Endothelial cell of umbilical vein (primary cell): Measurements from ENCODE around the gene ZNF526.

Source experiments
- CTCF ChIP-seq, 2 donors: IDR thresholded peaks; 1 replicate in 1 of 2; 2 replicates in 1 of 2; pipeline ENCODE4 v1.5.1; 2011; ENCODE audit warnings: low read length in 2 of 2, mild to moderate bottlenecking in 2 of 2, moderate library complexity in 2 of 2, control low read depth in 1 of 2, inconsistent platforms in 1 of 2, low read depth in 1 of 2; ENCODE audit not compliant: insufficient read depth in 1 of 2; ENCODE audit errors: extremely low read depth in 1 of 2
- EZH2 ChIP-seq: IDR thresholded peaks from 2 replicates; pipeline ENCODE4 v1.6.1; 2012; ENCODE audit warnings: borderline replicate concordance, low read depth, mild to moderate bottlenecking, moderate library complexity, low read length, inconsistent platforms; ENCODE audit not compliant: severe bottlenecking
- MYC ChIP-seq: IDR thresholded peaks from one replicate; pipeline ENCODE4 v1.6.1; 2011; ENCODE audit warnings: mild to moderate bottlenecking, low read depth, low read length
- POLR2A ChIP-seq: IDR thresholded peaks from 2 replicates; pipeline ENCODE4 v1.6.1; 2012; ENCODE audit warnings: low read depth, mild to moderate bottlenecking, control low read depth, low read length
- POLR2AphosphoS5 ChIP-seq: IDR thresholded peaks from 2 replicates; pipeline ENCODE4 v1.6.1; 2012; ENCODE audit warnings: low read depth, mild to moderate bottlenecking, control low read depth, low read length, moderate library complexity; ENCODE audit not compliant: insufficient read depth

DNA sequence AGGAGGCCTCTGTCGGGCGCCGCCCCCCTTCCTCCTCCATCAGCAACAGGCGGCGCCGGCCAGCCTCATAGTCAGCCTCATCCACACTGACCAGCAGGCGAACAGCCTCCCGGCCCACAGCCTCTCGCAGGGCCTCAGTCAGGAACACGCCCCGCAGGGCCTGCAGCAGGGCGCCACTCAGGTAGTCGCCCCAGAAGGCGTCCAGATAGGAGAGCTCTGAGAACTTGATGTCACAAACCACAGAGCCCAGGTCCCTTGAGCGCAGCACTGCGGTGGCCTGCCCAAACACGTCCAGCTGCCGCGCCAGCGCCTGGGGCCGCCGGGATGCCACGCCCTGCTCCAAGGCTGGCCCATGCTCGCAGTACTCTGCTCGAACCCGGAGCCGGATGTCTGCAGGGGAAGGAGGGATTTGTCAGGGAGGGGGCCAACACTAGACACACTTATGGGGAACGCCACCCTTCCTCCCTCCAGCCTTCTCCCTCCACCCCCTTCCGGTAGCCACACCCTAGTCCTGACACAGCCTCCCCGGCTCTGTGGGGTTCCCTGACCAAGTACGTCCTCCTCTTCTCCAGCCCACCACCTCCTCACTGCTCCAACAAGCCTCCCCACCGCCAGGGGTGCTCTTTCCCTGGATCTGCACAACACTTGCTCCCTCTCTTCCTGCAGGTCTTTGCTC, 20.5 kb upstream of the ZNF526 start:
- TF ChIP-seq POLR2A (no peak), CTCF (IDR thresholded peaks at IDR 0.05; ENCODE audit: extremely low read depth in 1 of 2, insufficient read depth in 1 of 2, low read depth in 1 of 2, low read length in 2 of 2) (no peak), MYC (no peak), EZH2 (no peak), POLR2AphosphoS5 (no peak)
